Measurements from ENCODE around the gene UBE3B.

GRCh38 chr12:109440851-109441490, 36.5 kb upstream of the UBE3B start:
- TF ChIP-seq CTCF (IDR thresholded peaks at IDR 0.05; ENCODE audit: low read depth, low read length): no peak
- TF ChIP-seq POLR2A (IDR thresholded peaks at IDR 0.05; ENCODE audit: extremely low read depth, insufficient read length): no peak
- TF ChIP-seq MAX (IDR thresholded peaks at IDR 0.05; ENCODE audit: low read depth, low read length): no peak

All from NB4 (cell line).